KOPT-K1 (cell line): ENCODE data around the gene ABHD6.

Experiments used
- H3K27ac ChIP-seq: fragments of 200-600 bp; sonication (generic); 2 replicates; pipeline ENCODE4 v1.5.1; 2016; ENCODE audit warnings: antibody characterized with exemption, mild to moderate bottlenecking, low read depth, low read length; ENCODE audit not compliant: poor library complexity, severe bottlenecking
- H3K36me3 ChIP-seq: fragments of 200-600 bp; sonication (generic); 2 replicates; pipeline ENCODE4 v1.5.1; 2017; ENCODE audit warnings: antibody characterized with exemption, mild to moderate bottlenecking, low read length, moderate library complexity; ENCODE audit not compliant: insufficient read depth
- H3K9me3 ChIP-seq: fragments of 200-600 bp; sonication (generic); 2 replicates; pipeline ENCODE4 v1.5.1; 2017; ENCODE audit warnings: antibody characterized with exemption, low read length, mild to moderate bottlenecking; ENCODE audit not compliant: insufficient read depth, poor library complexity, severe bottlenecking

Gene ABHD6, protein sequence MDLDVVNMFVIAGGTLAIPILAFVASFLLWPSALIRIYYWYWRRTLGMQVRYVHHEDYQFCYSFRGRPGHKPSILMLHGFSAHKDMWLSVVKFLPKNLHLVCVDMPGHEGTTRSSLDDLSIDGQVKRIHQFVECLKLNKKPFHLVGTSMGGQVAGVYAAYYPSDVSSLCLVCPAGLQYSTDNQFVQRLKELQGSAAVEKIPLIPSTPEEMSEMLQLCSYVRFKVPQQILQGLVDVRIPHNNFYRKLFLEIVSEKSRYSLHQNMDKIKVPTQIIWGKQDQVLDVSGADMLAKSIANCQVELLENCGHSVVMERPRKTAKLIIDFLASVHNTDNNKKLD

DNA sequence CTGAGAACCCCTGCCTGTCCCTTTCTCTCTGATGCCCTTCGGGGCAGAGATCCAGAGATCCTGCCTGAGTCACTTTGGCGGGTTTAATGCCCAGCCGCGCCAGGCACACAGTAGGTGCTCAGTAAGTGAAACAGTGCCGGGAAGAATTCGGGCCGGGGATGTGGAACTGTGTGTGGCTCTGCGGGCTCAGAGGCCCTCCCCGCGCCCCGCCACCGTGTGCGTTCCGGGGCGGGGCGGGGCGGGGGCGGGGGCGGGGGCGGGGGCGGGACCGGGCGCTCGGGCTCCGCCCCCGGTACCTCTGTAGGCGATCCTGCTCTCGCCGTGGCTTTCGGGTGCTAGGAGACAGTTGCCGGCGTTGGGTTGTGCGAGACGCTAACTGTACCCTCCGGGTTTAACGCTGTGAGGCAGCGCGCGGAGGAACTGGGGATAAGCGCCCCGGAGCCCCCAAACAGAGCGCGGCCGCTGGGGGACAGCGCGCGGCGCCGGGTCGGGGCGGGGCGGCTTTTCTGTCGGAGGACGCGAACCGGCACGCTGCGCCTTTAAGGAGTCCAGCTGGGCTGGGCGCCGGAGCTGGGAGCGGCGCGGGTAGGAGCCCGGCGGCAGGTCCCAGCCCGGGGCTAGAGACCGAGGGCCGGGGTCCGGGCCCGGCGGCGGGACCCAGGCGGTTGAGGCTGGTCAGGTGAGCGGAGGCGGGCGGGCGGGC, at the start of gene ABHD6:
TSS of gene ABHD6 (plus strand) at position 555 of the 703 bp plus-strand sequence. CDS start 18,795 bp downstream, outside the sequence.
- no peaks in the 10 kb centered on the region for H3K9me3 ChIP-seq
- H3K27ac ChIP-seq, result peak within 1 kb of the TSS; percentile 45
- H3K36me3 ChIP-seq, result no peaks in the 10 kb centered on the region

DNA sequence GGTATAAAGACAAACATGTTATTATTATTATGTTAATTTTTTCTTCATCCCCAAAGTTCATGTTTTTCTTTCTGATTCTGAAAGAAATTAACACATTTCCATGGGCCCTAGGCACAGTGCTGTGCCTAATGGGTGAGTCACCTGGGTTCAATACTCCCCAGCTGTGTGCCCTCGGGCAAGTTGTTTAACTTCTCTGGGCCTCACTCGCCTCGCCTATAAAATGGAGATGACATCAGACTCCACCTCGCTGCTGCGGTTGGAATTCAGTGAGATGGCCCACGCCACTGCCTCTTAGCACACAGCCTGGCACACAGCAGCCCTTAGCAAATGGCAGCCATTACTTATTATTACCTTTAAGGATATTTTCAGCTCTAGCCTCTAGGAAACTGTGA, 49.4 kb upstream of the ABHD6 start:
- H3K27ac ChIP-seq, result no peak overlapping the region
- H3K9me3 ChIP-seq, result no peaks in the 10 kb centered on the region

DNA sequence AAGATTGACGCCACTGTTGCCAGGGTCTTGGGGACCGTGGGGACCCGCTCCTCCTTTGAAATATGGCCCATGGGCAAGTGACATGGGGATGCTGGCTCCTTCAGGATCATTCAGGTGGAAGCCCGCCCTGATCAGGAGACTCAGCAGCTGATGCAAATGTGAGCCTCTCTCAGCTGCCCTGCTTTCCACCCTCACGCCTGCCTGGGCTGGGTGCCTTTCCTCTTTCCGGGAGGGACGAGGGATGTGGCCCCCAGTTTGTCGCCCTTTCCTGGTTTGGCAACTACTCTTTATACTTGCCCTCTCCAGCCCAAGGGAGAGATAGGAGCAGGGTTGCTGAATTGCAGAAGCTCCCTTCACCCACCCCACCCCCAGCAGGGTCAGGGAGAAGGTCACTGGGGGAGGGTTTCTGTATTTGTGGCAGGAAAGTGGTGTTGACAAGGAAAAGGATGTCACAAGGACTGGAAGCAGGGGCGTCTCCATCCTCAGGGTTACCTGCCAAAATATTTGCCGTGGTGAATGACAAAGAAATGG, 48.6 kb upstream of the ABHD6 start:
- no peaks in the 10 kb centered on the region for H3K36me3 ChIP-seq
- no peaks in the 10 kb centered on the region for H3K9me3 ChIP-seq
- H3K27ac ChIP-seq, result no peak overlapping the region

More for the DNA sequence above, 49.4 kb upstream of the ABHD6 start:
- no peaks in the 10 kb centered on the region for H3K36me3 ChIP-seq

DNA sequence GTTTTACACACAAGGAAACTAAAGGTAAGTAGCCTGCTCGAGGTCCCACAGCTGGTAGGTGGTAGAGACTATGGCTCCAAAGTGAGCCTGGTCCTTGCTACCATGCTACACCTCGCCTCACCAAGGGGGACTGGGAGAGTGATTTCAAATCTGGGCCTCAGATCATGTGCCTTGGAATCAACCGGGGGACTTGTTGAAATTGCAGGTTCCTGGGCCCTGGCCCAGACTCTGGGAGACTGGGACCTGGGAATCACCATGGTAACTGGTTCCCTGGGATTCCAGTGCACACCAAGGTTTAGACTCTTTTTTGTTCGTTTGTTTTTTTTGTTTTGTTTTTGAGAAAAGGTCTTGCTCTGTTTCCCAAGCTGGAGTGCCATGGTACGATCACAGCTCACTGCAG, 47.9 kb upstream of the ABHD6 start:
- H3K9me3 ChIP-seq, result no peaks in the 10 kb centered on the region
- no peaks in the 10 kb centered on the region for H3K36me3 ChIP-seq
- H3K27ac ChIP-seq, result no peak overlapping the region

DNA sequence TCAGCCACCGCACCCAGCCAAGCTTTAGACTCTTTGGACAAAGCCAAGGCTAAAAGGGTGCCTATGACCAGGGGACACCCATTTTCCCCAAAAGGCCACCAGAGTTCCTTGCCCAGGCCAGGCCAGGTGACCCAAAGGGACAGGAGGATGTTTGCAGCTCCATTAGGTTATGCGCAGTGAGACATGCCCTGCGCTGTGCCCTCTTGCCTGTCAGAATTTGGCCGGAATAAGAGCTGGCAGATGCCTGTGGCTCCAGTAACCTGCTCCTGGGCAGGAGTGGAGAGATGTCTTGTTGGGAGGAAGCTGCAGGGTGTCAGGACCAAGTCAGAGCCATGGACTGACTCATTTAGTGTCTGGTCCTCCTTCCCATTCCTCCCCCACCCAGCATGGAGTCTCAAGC, 47.3 kb upstream of the ABHD6 start:
- Histone ChIP-seq H3K36me3 (no peaks in the 10 kb centered on the region), H3K9me3 (no peaks in the 10 kb centered on the region), H3K27ac (no peak overlapping the region)

DNA sequence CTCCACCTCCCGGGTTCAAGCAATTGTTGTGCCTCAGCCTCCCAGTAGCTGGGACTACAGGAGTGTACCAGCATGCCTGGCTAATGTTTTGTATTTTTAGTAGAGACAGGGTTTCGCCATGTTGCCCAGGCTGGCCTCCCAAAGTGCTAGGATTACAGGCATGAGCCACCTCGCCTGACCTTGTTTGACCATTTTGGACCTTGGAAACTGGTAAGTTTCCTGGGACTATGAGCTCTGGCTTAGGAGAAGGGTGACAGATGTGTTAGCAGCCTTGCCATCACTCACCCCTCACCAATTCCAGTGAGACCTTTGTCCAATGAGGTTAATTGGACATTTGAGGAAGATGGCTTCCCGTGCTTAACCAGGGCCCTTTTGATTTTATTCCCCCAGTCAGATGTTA, 46.7 kb upstream of the ABHD6 start:
- Histone ChIP-seq H3K27ac (no peak overlapping the region), H3K36me3 (no peaks in the 10 kb centered on the region), H3K9me3 (no peaks in the 10 kb centered on the region)

DNA sequence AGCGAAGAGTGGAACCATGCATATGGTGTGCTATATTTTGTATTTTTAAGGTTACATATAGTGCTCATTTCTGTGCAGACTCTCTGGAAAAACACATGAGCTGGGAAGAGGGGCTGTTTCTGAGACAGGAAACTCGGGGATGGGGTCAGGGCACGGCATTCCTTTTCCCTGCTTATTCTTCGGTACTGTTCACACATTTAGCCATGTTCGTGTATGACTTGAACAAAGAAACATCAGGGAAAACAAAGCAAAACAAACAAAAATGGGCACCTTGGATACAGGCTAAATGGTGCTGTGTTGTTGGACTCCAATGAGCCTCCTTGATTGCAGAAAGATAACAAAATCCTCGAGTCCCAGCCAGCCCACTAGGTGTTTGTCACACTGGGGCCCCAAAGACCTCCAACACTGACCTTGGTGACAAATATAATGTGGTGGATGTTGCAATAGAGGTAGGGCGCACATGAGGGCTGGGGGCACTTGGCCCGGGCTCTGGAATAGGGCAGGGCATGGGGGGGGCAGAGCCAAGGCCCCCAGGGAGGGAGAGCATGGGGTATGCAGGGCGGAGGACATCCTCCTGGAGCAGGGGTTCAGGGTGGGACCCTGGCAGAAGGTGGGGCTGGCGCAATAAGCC, 46.1 kb upstream of the ABHD6 start:
- Histone ChIP-seq H3K36me3 (no peaks in the 10 kb centered on the region), H3K27ac (no peak overlapping the region), H3K9me3 (no peaks in the 10 kb centered on the region)

DNA sequence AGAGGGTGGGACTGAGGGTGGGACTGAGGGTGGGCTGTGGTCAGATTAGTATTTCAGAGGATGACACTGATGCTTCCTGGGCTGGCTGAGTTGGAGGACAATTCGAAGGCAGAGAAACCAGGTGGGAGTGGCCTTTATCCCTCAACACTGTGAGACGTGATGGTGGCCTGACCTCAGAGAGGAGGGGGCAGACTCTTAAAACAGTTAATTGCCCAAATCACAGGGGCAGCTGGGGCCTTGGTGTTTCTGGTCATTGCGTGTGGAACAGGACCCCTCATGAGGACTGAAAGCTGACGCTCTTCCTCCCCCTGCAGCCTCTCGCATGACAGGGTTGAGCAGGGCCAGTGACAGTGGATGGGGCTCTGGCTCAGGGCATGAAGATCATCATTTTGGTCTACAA, 45.5 kb upstream of the ABHD6 start:
- Histone ChIP-seq H3K27ac (no peak overlapping the region), H3K36me3 (no peaks in the 10 kb centered on the region), H3K9me3 (no peaks in the 10 kb centered on the region)

DNA sequence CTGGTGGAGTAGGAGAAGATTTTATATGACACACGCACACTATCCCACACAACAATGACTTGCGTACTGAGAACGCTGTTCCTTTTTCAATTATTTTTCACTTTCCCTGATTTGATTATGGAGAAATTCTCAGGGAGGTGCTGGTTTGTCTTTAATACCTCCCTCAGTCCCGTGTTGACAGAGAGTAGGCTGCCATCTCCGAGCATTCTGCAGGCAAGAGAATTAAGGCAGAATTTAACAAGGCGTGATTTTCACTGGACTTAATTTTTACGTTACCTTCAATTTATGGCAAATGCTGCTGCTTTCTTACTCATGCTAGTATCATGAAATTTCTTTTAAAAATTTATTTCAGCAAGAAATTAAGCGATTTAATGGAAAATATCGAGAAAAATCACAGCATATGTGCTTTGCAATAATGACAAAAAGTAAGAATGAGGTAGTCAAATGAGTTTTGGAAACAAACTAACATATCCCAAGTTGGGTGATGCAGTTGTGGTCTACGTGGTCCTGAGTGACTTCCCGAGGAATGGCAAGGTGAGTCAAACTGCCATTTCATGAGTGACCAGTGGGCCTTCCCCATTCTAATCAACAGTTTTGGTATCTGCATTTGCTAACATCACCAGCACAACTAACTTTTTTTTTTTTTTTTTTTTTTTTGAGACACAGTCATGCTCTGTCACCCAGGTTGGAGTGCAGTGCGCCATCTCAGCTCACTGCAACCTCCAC, 43.7 kb upstream of the ABHD6 start:
- Histone ChIP-seq H3K27ac (no peak overlapping the region), H3K36me3 (no peaks in the 10 kb centered on the region)

DNA sequence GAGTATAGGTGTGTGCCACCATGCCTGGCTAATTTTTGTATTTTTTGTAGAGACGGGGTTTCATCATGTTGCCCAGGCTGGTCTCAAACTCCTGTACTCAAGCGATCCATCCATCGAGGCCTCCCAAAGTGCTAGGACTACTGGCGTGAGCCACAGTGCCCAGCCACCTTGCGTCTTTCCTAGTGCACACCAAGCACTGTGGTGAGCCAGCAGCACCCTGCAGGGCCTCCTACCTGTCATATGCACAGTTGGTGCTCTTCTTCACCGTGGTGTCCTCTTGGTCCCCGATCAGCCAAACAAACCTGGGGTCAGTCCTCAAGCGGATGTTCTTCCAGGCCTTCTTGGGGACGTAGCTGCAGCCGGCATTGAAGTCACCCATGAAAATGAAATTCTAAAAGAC, 40.0 kb upstream of the ABHD6 start:
- H3K9me3 ChIP-seq, result no peaks in the 10 kb centered on the region
- no peaks in the 10 kb centered on the region for H3K36me3 ChIP-seq
- H3K27ac ChIP-seq, result no peak overlapping the region

More for the DNA sequence above, 43.7 kb upstream of the ABHD6 start:
- H3K9me3 ChIP-seq, result no peaks in the 10 kb centered on the region

DNA sequence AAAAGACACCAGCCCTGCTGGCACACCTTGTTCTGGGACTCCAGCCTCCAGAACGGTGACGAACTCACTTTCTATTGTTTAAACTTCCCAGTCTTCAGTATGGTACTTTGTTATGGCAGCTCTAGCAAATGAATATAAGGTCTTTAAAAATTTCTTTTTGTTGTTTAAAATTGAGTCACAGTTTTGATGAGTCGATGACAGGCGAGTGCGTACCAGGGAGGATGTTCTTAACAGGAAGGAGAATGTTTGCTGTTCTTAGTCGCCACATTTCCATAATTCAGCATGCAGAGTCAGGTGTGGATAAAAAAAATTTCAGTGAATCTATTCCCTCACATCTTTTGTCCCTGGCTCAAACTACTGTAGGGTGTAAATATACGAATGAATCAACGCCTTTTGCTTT, 39.2 kb upstream of the ABHD6 start:
- Histone ChIP-seq H3K9me3 (no peaks in the 10 kb centered on the region), H3K27ac (no peak overlapping the region), H3K36me3 (no peaks in the 10 kb centered on the region)

DNA sequence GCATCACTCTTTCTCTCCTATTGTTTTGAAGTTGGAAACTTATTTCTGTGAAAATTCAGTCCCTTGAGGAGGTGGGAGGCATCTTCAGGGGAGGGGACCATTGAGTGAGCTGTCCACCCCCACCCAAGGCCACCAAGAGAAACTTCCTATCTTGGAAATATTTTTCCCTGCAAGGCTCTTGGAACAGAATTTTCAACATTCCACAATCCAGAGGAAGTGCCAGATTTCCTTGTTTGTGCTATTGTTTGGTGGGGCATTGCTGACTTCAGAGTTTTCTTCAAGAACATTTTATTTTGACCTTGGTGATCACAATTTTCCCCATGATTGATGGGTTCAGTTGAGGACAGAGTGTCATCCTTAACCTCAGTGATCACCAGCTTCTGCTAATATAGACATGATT, 38.8 kb upstream of the ABHD6 start:
- Histone ChIP-seq H3K27ac (no peak overlapping the region), H3K9me3 (no peaks in the 10 kb centered on the region), H3K36me3 (no peaks in the 10 kb centered on the region)

DNA sequence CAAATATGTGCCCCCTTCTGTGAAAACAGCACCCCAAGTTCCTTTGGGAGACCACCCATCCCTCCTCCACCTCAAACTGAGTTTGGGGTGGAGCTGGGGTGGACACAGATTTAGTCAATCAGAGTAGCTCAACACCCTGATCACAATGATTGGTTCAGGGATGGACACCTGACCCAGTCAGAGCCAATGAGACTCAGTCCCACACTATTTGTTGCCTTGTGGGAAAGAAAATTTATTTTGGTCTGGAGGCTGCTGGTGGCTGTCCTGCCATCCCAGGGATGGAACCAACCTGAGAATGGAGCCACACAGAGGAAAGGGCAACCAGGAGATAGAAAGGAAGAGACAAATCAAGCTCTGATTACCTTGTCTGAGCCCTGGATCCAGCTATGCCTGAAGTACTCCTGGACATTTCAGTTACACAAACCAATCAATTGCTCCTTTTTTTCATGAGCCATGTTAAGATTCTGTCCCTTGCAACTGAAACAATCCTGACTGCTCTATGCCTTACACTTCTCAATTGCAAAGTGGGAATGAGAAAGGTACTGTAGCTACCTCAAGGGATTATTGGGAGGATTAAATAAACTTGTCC, 37.4 kb upstream of the ABHD6 start:
- Histone ChIP-seq H3K27ac (no peak overlapping the region), H3K36me3 (no peaks in the 10 kb centered on the region), H3K9me3 (no peaks in the 10 kb centered on the region)

DNA sequence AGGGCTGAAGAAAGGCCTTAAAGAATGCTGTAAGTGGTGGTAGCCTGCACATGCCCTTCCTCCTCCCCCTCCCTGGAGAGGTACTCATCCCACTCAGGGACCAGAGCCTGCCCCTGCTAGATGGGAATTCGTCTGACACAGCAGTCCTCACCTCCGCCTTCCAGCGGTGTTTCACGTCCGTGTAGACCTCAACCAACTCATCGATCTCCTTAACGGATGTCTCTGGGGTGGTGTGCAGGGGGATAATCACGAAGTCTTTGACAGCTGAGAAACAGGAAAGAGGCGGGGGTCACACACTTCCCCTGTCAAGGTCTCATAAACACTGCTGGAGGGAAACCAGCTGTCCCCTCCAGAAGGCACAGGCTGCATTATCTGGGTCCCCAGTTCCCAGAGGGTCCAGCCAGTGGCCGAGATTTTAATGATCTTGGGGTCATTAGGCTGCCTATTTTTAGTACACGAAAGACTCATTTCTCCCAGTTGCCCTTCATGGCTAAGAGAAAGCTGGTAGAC, 36.7 kb upstream of the ABHD6 start:
- no peaks in the 10 kb centered on the region for H3K36me3 ChIP-seq
- H3K9me3 ChIP-seq, result no peaks in the 10 kb centered on the region
- no peak overlapping the region for H3K27ac ChIP-seq
